OCI-LY1 (cell line): Measurements from ENCODE around the gene CFAP74.

ENCODE experiments used
- H2AFZ ChIP-seq: fragments of 200-600 bp; sonication (generic), shearing (Covaris generic); 2 replicates; pipeline ENCODE4 v1.6.0; 2014; ENCODE audit warnings: antibody characterized with exemption, mild to moderate bottlenecking, low read length
- H3F3A ChIP-seq: fragments of 200-600 bp; sonication (generic), shearing (Covaris generic); 2 replicates; pipeline ENCODE4 v1.6.0; 2014; ENCODE audit warnings: mild to moderate bottlenecking, antibody characterized with exemption, low read length, moderate library complexity; ENCODE audit not compliant: insufficient read depth
- H3K27ac ChIP-seq: fragments of 200-600 bp; sonication (generic); 2 replicates; pipeline ENCODE4 v1.5.1; 2014; ENCODE audit warnings: low read length, mixed run types, mild to moderate bottlenecking, low read depth; ENCODE audit not compliant: poor library complexity, severe bottlenecking
- H3K27me3 ChIP-seq: fragments of 200-600 bp; sonication (generic); 2 replicates; pipeline ENCODE4 v1.6.0; 2014; ENCODE audit warnings: antibody characterized with exemption, mild to moderate bottlenecking, low read length, moderate library complexity; ENCODE audit not compliant: insufficient read depth
- H3K36me3 ChIP-seq: fragments of 200-600 bp; sonication (generic); 2 replicates; pipeline ENCODE4 v1.6.1; 2014; ENCODE audit warnings: mild to moderate bottlenecking, antibody characterized with exemption, low read length, moderate library complexity, mixed read lengths; ENCODE audit not compliant: insufficient read depth
- H3K4me1 ChIP-seq: fragments of 200-600 bp; sonication (generic); 2 replicates; pipeline ENCODE4 v1.5.1; 2014; ENCODE audit warnings: mild to moderate bottlenecking, low read length, moderate library complexity; ENCODE audit not compliant: insufficient read depth, severe bottlenecking
- H3K4me2 ChIP-seq: fragments of 200-600 bp; sonication (generic), shearing (Covaris generic); 2 replicates; pipeline ENCODE4 v1.6.1; 2014; ENCODE audit warnings: low read length
- H3K4me3 ChIP-seq: fragments of 200-600 bp; sonication (generic); 2 replicates; pipeline ENCODE4 v1.5.1; 2014; ENCODE audit warnings: low read length, low read depth, mild to moderate bottlenecking, mixed read lengths; ENCODE audit not compliant: poor library complexity, severe bottlenecking
- H3K79me2 ChIP-seq: fragments of 200-600 bp; shearing (Covaris generic); 2 replicates; pipeline ENCODE4 v1.6.1; 2016; ENCODE audit warnings: mixed run types, low read length, mixed read lengths; ENCODE audit not compliant: insufficient read depth
- H3K9ac ChIP-seq: fragments of 200-600 bp; sonication (generic), shearing (Covaris generic); 2 replicates; pipeline ENCODE4 v1.6.1; 2014; ENCODE audit warnings: mild to moderate bottlenecking, low read length, mixed read lengths
- H3K9me2 ChIP-seq: fragments of 200-600 bp; sonication (generic), shearing (Covaris generic); 2 replicates; pipeline ENCODE4 v1.6.1; 2014; ENCODE audit warnings: low read depth, mild to moderate bottlenecking, low read length, mixed read lengths
- H3K9me3 ChIP-seq: fragments of 200-600 bp; shearing (Covaris generic); 2 replicates; pipeline ENCODE4 v1.6.1; 2014; ENCODE audit warnings: low read length, mixed read lengths
- H4K20me1 ChIP-seq: fragments of 200-600 bp; sonication (generic), shearing (Covaris generic); 2 replicates; pipeline ENCODE4 v1.6.0; 2016; ENCODE audit warnings: mild to moderate bottlenecking, low read length; ENCODE audit not compliant: insufficient read depth
- EZH2 ChIP-seq: fragments of 200-600 bp; sonication (generic), shearing (Covaris generic); IDR thresholded peaks from 2 replicates; pipeline ENCODE4 v1.8.0; 2017; ENCODE audit warnings: borderline replicate concordance, mixed run types, mild to moderate bottlenecking, antibody characterized with exemption, low read length, moderate library complexity, mixed read lengths
- TF ChIP-seq, protein P1 (sequence below): fragments of 200-600 bp; sonication (generic), shearing (Covaris generic); IDR thresholded peaks from 2 replicates; pipeline ENCODE4 v1.5.1; 2017; ENCODE audit warnings: mild to moderate bottlenecking, antibody characterized with exemption, low read length, moderate library complexity, mixed read lengths

The CFAP74 gene

DNA sequence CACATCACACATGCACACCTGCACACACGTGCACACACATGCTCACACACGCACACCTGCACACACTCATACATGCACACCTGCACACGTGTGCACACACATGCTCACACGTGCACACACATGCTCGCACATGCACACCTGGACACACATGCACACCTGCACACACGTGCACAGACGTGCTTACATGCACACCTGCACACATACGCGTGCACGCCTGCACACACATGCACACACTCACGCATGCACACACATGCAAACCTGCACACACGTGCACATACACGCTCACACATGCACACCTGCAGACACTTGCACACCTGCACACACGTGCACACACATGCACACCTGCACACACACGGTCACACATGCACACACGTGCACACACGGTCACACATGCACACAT is 32.6 kb downstream of the CFAP74 start:
- Histone ChIP-seq H3K9ac (no peak overlapping the region), H3K4me2 (no peak overlapping the region), H3F3A (no peaks in the 10 kb centered on the region), H2AFZ (no peak overlapping the region), H3K79me2 (no peaks in the 10 kb centered on the region), H3K9me2 (no peaks in the 10 kb centered on the region), H3K9me3 (no peaks in the 10 kb centered on the region), H3K4me1 (no peaks in the 10 kb centered on the region), H4K20me1 (no peaks in the 10 kb centered on the region), H3K27me3 (no peaks in the 10 kb centered on the region), H3K4me3 (no peak overlapping the region), H3K36me3 (no peaks in the 10 kb centered on the region), H3K27ac (no peak overlapping the region)
- TF ChIP-seq, protein P1, sequence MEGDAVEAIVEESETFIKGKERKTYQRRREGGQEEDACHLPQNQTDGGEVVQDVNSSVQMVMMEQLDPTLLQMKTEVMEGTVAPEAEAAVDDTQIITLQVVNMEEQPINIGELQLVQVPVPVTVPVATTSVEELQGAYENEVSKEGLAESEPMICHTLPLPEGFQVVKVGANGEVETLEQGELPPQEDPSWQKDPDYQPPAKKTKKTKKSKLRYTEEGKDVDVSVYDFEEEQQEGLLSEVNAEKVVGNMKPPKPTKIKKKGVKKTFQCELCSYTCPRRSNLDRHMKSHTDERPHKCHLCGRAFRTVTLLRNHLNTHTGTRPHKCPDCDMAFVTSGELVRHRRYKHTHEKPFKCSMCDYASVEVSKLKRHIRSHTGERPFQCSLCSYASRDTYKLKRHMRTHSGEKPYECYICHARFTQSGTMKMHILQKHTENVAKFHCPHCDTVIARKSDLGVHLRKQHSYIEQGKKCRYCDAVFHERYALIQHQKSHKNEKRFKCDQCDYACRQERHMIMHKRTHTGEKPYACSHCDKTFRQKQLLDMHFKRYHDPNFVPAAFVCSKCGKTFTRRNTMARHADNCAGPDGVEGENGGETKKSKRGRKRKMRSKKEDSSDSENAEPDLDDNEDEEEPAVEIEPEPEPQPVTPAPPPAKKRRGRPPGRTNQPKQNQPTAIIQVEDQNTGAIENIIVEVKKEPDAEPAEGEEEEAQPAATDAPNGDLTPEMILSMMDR = no peak
- TF ChIP-seq EZH2 = no peak

DNA sequence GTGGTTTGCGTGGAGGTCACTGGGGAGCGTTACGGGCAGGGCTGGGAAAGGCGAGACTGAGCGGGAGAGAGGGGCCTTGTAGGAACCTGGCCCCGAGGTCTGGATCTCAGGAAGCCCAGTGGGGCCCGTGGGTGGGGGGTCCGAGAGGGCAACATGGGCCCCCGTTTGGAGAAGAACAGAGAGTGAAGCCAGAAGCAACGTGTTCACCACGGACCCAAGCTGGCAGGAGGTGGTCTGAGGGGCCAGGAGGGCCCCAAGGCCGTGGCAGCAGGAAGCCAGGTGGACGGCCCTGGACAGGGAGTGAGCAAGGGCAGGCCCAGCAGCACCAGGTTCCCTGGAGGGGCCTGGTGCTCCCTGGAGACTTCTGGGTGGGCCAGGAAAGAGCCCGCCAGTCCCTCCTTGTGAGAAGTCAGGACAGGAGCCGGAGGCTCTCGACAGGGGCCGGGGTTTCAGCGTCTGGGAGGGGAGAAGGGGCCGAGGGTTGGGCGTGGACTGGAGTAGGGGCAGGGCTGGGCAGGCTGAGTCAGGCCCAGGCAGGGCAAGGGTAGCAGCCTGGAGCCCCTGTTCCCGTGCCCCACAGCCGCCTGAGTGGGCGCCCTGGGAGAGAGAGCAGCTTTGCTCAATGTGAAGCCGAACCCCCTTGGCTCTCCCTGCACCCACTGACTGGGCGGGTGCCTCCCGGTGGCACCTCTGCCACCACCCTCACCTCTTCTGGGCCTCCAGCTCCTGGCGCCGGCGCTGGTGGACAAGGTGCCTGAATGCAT is 33.5 kb downstream of the CFAP74 start:
- no peak overlapping the region for H3K9ac ChIP-seq
- H3K27me3 ChIP-seq = no peaks in the 10 kb centered on the region
- H3K4me2 ChIP-seq = no peak overlapping the region
- H3K9me3 ChIP-seq = no peaks in the 10 kb centered on the region
- H3K4me3 ChIP-seq = no peak overlapping the region
- H3K9me2 ChIP-seq = no peaks in the 10 kb centered on the region
- no peak overlapping the region for H3K27ac ChIP-seq
- no peaks in the 10 kb centered on the region for H4K20me1 ChIP-seq
- H3K36me3 ChIP-seq = no peaks in the 10 kb centered on the region
- no peak overlapping the region for H2AFZ ChIP-seq
- TF ChIP-seq, protein P1 = no peak
- TF ChIP-seq EZH2 = no peak
- no peaks in the 10 kb centered on the region for H3F3A ChIP-seq
- H3K4me1 ChIP-seq = no peaks in the 10 kb centered on the region
- H3K79me2 ChIP-seq = no peaks in the 10 kb centered on the region

DNA sequence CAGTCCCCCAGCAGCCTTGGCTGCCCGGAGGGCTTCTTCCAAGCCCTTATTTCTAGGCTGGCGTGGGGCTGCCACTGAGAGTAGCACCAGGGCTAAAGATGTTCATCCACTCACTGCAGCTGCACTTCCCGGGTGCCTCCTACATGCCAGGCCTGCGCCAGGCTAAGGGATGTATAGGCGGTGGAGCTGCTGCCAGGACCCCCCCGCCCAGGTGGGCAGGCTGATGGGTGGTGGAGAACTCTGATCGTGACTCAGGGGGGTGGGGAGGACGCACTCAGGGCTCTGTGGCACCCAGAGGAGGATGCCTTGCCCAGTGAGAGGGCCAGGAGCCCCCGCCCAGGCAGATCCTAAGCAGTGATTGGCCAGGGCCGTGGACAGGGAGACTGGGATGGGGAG is 34.1 kb downstream of the CFAP74 start:
- H3K4me3 ChIP-seq = no peak overlapping the region
- no peak overlapping the region for H3K9ac ChIP-seq
- no peak overlapping the region for H2AFZ ChIP-seq
- H3K9me2 ChIP-seq = no peaks in the 10 kb centered on the region
- H4K20me1 ChIP-seq = no peaks in the 10 kb centered on the region
- no peak overlapping the region for H3K27ac ChIP-seq
- H3K27me3 ChIP-seq = no peaks in the 10 kb centered on the region
- TF ChIP-seq EZH2 = no peak
- TF ChIP-seq, protein P1 = no peak
- H3K4me2 ChIP-seq = no peak overlapping the region
- no peaks in the 10 kb centered on the region for H3K79me2 ChIP-seq
- H3K9me3 ChIP-seq = no peaks in the 10 kb centered on the region
- H3K36me3 ChIP-seq = no peaks in the 10 kb centered on the region
- H3F3A ChIP-seq = no peaks in the 10 kb centered on the region
- no peaks in the 10 kb centered on the region for H3K4me1 ChIP-seq
